IPS DF 6.9 (cell line): ENCODE measurements around the gene ITSN1.
"Not testable (repeated sequence)": the region's sequence is repeated elsewhere in the genome, so short reads cannot be mapped to it uniquely, and the experiment has no call there.

Experiments
- DNase-seq: peaks from one replicate; pipeline ENCODE4 v3.0.0-alpha.2; 2013; ENCODE audit warnings: low read depth, low spot score
- H3K27ac ChIP-seq: one replicate; pipeline ENCODE4 v1.5.1; 2013; ENCODE audit warnings: low read length, control low read depth
- H3K27me3 ChIP-seq: 2 replicates; pipeline ENCODE4 v1.6.1; 2013; ENCODE audit warnings: mild to moderate bottlenecking, low read length; ENCODE audit not compliant: control insufficient read depth, insufficient read depth
- H3K36me3 ChIP-seq: 2 replicates; pipeline ENCODE4 v1.6.1; 2013; ENCODE audit warnings: low read length; ENCODE audit not compliant: control insufficient read depth, insufficient read depth
- H3K4me1 ChIP-seq: 2 replicates; pipeline ENCODE4 v1.6.1; 2013; ENCODE audit warnings: low read length; ENCODE audit not compliant: control insufficient read depth, insufficient read depth
- H3K4me3 ChIP-seq: 2 replicates; pipeline ENCODE4 v1.5.1; 2013; ENCODE audit warnings: mild to moderate bottlenecking, low read length
- H3K9me3 ChIP-seq: 2 replicates; pipeline ENCODE4 v1.6.1; 2013; ENCODE audit warnings: low read length, inconsistent platforms; ENCODE audit not compliant: control insufficient read depth, insufficient read depth
- WGBS: extraction: QIAGEN DNeasy Blood & Tissue Kit; methylation state at CpG from one replicate; pipeline ENCODE4 v1.1.7; 2013; ENCODE audit warnings: mixed read lengths, missing lambda C conversion rate; ENCODE audit not compliant: insufficient read length, insufficient coverage; 5-methylcytosine and 5-hydroxymethylcytosine counted together

Gene ITSN1

GRCh38 chr21:33867868-33868267 lies 225.6 kb downstream of the ITSN1 start:
- DNase-seq, H3K4me3 ChIP-seq, H3K9me3 ChIP-seq, H3K27ac ChIP-seq, H3K27me3 ChIP-seq, H3K4me1 ChIP-seq, H3K36me3 ChIP-seq: not testable (repeated sequence)
- WGBS = no CpG with 5 or more reads among the region's 13 CpGs

GRCh38 chr21:33869873-33870272 lies 227.6 kb downstream of the ITSN1 start:
- H3K4me3 ChIP-seq = no peak overlapping the region
- no peak overlapping the region for H3K27ac ChIP-seq
- H3K9me3 ChIP-seq = no peaks in the 10 kb centered on the region
- no peak for DNase-seq
- no peaks in the 10 kb centered on the region for H3K27me3 ChIP-seq
- H3K4me1 ChIP-seq = no peaks in the 10 kb centered on the region
- H3K36me3 ChIP-seq = no peaks in the 10 kb centered on the region

- Histone ChIP-seq H3K27ac (no peak overlapping the region), H3K4me3 (no peak overlapping the region), H3K4me1 (no peaks in the 10 kb centered on the region), H3K27me3 (no peaks in the 10 kb centered on the region), H3K36me3 (no peaks in the 10 kb centered on the region), H3K9me3 (no peaks in the 10 kb centered on the region)
- no CpG with 5 or more reads among the region's 4 CpGs for WGBS
- DNase-seq = no peak
These were observed 228.5 kb downstream of the ITSN1 start for GRCh38 chr21:33870768-33871167.

- WGBS = no CpG with 5 or more reads among the region's 5 CpGs
- no peaks in the 10 kb centered on the region for H3K27me3 ChIP-seq
- no peaks in the 10 kb centered on the region for H3K4me1 ChIP-seq
- H3K4me3 ChIP-seq = no peak overlapping the region
- H3K27ac ChIP-seq = no peak overlapping the region
- H3K36me3 ChIP-seq = no peaks in the 10 kb centered on the region
- no peak for DNase-seq
- H3K9me3 ChIP-seq = no peaks in the 10 kb centered on the region
These were observed 228.9 kb downstream of the ITSN1 start for GRCh38 chr21:33871171-33871570.

GRCh38 chr21:33872881-33873515 lies 230.7 kb downstream of the ITSN1 start:
- H3K4me3 ChIP-seq = no peak overlapping the region
- H3K36me3 ChIP-seq = no peaks in the 10 kb centered on the region
- no peak for DNase-seq
- no peaks in the 10 kb centered on the region for H3K9me3 ChIP-seq
- WGBS = no CpG with 5 or more reads among the region's 4 CpGs
- H3K27ac ChIP-seq = no peak overlapping the region
- H3K4me1 ChIP-seq = no peaks in the 10 kb centered on the region
- no peaks in the 10 kb centered on the region for H3K27me3 ChIP-seq

GRCh38 chr21:33874161-33874560 lies 231.9 kb downstream of the ITSN1 start:
- Histone ChIP-seq H3K4me3 (no peak overlapping the region), H3K27ac (no peak overlapping the region), H3K36me3 (no peaks in the 10 kb centered on the region), H3K4me1 (no peaks in the 10 kb centered on the region), H3K9me3 (no peaks in the 10 kb centered on the region), H3K27me3 (no peaks in the 10 kb centered on the region)
- WGBS = no CpG with 5 or more reads among the region's 7 CpGs
- DNase-seq = no peak

GRCh38 chr21:33875026-33875695 lies 232.9 kb downstream of the ITSN1 start:
- Histone ChIP-seq H3K9me3 (no peaks in the 10 kb centered on the region), H3K36me3 (no peaks in the 10 kb centered on the region), H3K4me3 (no peak overlapping the region), H3K4me1 (no peaks in the 10 kb centered on the region), H3K27ac (no peak overlapping the region), H3K27me3 (no peaks in the 10 kb centered on the region)
- WGBS = no CpG with 5 or more reads among the region's 20 CpGs
- DNase-seq = no peak

- no peaks in the 10 kb centered on the region for H3K27me3 ChIP-seq
- H3K4me3 ChIP-seq = no peak overlapping the region
- H3K9me3 ChIP-seq = no peaks in the 10 kb centered on the region
- no CpG with 5 or more reads among the region's 6 CpGs for WGBS
- no peak for DNase-seq
- peaks cover 1% of the 10 kb centered on the region; the same call in 1 of the 2 replicates for H3K4me1 ChIP-seq
- no peaks in the 10 kb centered on the region for H3K36me3 ChIP-seq
- H3K27ac ChIP-seq = no peak overlapping the region
These were observed 236.5 kb downstream of the ITSN1 start for GRCh38 chr21:33878824-33879223.

- no peaks in the 10 kb centered on the region for H3K27me3 ChIP-seq
- no peak overlapping the region for H3K27ac ChIP-seq
- H3K36me3 ChIP-seq = no peaks in the 10 kb centered on the region
- H3K4me1 ChIP-seq = peaks cover 5% of the 10 kb centered on the region
- DNase-seq = no peak
- WGBS = no CpG with 5 or more reads among the region's 13 CpGs
- no peaks in the 10 kb centered on the region for H3K9me3 ChIP-seq
- no peak overlapping the region for H3K4me3 ChIP-seq
These were observed 238.3 kb downstream of the ITSN1 start for GRCh38 chr21:33880626-33881025.

GRCh38 chr21:33881689-33882440 lies 239.6 kb downstream of the ITSN1 start:
- Histone ChIP-seq H3K4me1 (peaks cover 5% of the 10 kb centered on the region), H3K36me3 (no peaks in the 10 kb centered on the region), H3K27me3 (no peaks in the 10 kb centered on the region), H3K27ac (no peak overlapping the region), H3K9me3 (no peaks in the 10 kb centered on the region), H3K4me3 (no peak overlapping the region)
- no CpG with 5 or more reads among the region's 9 CpGs for WGBS
- no peak for DNase-seq
